Kidney (tissue), 14 donors: ENCODE measurements around the gene PRDM16. TPM values are rescaled to one million over a fixed set of nuclear protein-coding genes. Genes with fewer than 3 reads are reported as not detected.

ENCODE experiments used
- DNase-seq, 5 donors: peaks; one replicate each; pipeline ENCODE4 v3.0.0-alpha.2; 2013 to 2020
- FAIRE-seq: peaks from 2 replicates; lab custom pipeline; 2012; peaks lifted over from hg19 to GRCh38; lab: Jason Lieb, UNC
- H3K27ac ChIP-seq, 2 donors: one replicate each; pipeline ENCODE4 v1.7.0; 2013; ENCODE audit warnings: low read depth in 2 of 2, low read length in 2 of 2, inconsistent platforms in 1 of 2
- H3K27me3 ChIP-seq: one replicate; pipeline ENCODE4 v1.7.1; 2013; ENCODE audit warnings: low read length, inconsistent platforms; ENCODE audit not compliant: control insufficient read depth, insufficient read depth
- H3K36me3 ChIP-seq, 3 donors: one replicate each; pipeline versions ENCODE4 v1.7.0 to v1.7.1; 2013; ENCODE audit warnings: low read length in 3 of 3, control low read depth in 1 of 3, inconsistent platforms in 1 of 3; ENCODE audit not compliant: insufficient read depth in 3 of 3, control insufficient read depth in 2 of 3
- H3K4me1 ChIP-seq, 3 donors: one replicate each; pipeline versions ENCODE4 v1.7.0 to v1.7.1; 2013; ENCODE audit warnings: low read length in 3 of 3, inconsistent platforms in 1 of 3, low read depth in 1 of 3; ENCODE audit not compliant: control insufficient read depth in 2 of 3, insufficient read depth in 2 of 3
- H3K4me3 ChIP-seq, 3 donors: one replicate each; pipeline versions ENCODE4 v1.7.0 to v1.8.1; 2013; ENCODE audit warnings: low read length in 3 of 3, control low read depth in 1 of 3, inconsistent platforms in 1 of 3
- H3K9ac ChIP-seq, 3 donors: one replicate each; pipeline versions ENCODE4 v1.7.0 to v1.7.1; 2013; ENCODE audit warnings: low read length in 3 of 3, control low read depth in 1 of 3, inconsistent platforms in 1 of 3
- H3K9me3 ChIP-seq, 3 donors: one replicate each; pipeline versions ENCODE4 v1.7.0 to v1.7.1; 2013; ENCODE audit warnings: low read length in 3 of 3, control low read depth in 1 of 3, inconsistent platforms in 1 of 3; ENCODE audit not compliant: control insufficient read depth in 2 of 3, insufficient read depth in 1 of 3
- CTCF ChIP-seq: IDR thresholded peaks from 3 replicates; pipeline ENCODE4 v1.5.1; 2012; ENCODE audit warnings: mild to moderate bottlenecking, moderate library complexity, borderline replicate concordance; ENCODE audit not compliant: insufficient read depth; ENCODE audit errors: extremely low read depth
- intact Hi-C: fragments of 100-400 bp; cut with DNase I; formaldehyde crosslinking; loops from one replicate; pipeline ENCODE4 v1.11.1; 2022
- polyA plus RNA-seq: library from polyadenylated mRNA; stranded (reverse); fragments of 350-450 nt; fragmentation: Illumina TruSeq; extraction: RNeasy Lipid Tissue Mini Kit (QIAGEN cat#74804); gene quantifications from one replicate; pipeline ENCODE4 v1.2.3, GENCODE V29; 2014; ENCODE audit warnings: low read depth, low replicate concordance; ENCODE audit not compliant: insufficient read depth
- total RNA-seq: library from RNA; stranded (reverse); fragmentation: NEBNext Ultra II Directional; extraction: Animal tissue kit (Norgen Biotek cat#: 25700); gene quantifications from one replicate; pipeline ENCODE4 v1.2.1, GENCODE V29; 2021
- donor health status: control.
- donor health status: control.
- donor health status: control.
- donor health status: control.
- donor health status: control.
- donor health status: DM: yes; HTN: yes; CAD: no.
- donor health status: Normal renal cell carcinoma (clear cell type).

The PRDM16 gene
- total and polyA plus RNA-seq, 2 donors from 2014 or later, result 3.0 to 21.9 TPM

- intact Hi-C loops, result no loop called here
- DNase-seq (no peak), FAIRE-seq (no peak)
- Histone ChIP-seq H3K9ac (no peak overlapping the region), H3K4me3 (no peak overlapping the region), H3K27me3 (no peaks in the 10 kb centered on the region), H3K9me3 (no peaks in the 10 kb centered on the region), H3K4me1 (peaks cover 0 to 5% (median 0%) of the 10 kb centered on the region in 3 donors), H3K27ac (no peak overlapping the region), H3K36me3 (no peaks in the 10 kb centered on the region)
- no peak for TF ChIP-seq CTCF
These were observed 79.2 kb downstream of the PRDM16 start for GRCh38 chr1:3148171-3148570.

- no peak for TF ChIP-seq CTCF
- no peak for DNase-seq
- Histone ChIP-seq H3K4me1 (peaks cover 0 to 5% (median 0%) of the 10 kb centered on the region in 3 donors), H3K27ac (no peak overlapping the region), H3K27me3 (no peaks in the 10 kb centered on the region), H3K36me3 (no peaks in the 10 kb centered on the region), H3K4me3 (no peak overlapping the region), H3K9ac (no peak overlapping the region), H3K9me3 (no peaks in the 10 kb centered on the region)
- intact Hi-C loops, result no loop called here
- FAIRE-seq, result no peak
These were observed 80.3 kb downstream of the PRDM16 start for GRCh38 chr1:3149277-3149676.

DNA sequence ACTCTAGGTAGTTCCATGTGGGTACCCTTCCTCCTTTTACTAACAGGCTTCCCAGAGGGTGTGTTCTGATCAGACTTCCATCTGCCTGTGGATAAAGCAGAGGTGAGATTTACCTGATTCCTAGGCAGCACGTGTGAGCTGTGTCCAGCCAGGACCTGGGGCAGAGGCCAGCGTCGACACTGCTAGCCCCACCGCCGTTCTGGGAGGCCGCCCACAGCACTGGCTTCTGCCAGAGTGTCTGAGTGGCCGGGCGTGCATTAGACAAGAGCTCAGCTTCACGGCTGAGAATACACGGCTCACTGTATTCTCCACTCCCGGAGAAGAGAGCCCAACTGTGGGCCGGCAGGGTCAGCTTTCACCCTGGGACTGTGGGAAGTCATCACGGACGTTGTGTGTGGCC, 82.5 kb downstream of the PRDM16 start:
- intact Hi-C loops, result no loop called here
- no peak for TF ChIP-seq CTCF
- Histone ChIP-seq H3K27ac (no peak overlapping the region), H3K4me3 (no peak overlapping the region), H3K9ac (no peak overlapping the region), H3K4me1 (peaks cover 0 to 9% (median 8%) of the 10 kb centered on the region in 3 donors), H3K27me3 (peaks cover 3% of the 10 kb centered on the region), H3K9me3 (no peaks in the 10 kb centered on the region), H3K36me3 (no peaks in the 10 kb centered on the region)
- DNase-seq (no peak), FAIRE-seq (no peak)

DNA sequence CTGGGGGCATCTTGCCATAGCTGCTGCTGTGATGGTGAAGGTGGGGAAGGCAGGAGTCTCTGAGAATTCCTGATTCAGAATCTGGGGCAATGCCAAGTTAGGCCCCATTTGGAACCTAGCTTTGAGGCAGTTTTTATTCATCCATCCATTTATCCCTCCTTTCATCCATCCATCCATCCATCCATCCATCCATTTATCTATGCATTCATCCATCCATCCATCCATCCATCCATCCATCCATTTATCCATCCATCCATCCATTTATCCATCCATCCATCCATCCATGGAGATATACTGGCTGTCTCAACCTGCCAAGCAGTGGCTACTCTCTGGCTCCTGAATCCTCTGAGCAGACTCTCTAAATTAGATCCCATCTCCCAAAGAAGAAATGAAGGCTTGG, 83.1 kb downstream of the PRDM16 start:
- no peak overlapping the region for H3K9ac ChIP-seq
- no peak for FAIRE-seq
- TF ChIP-seq CTCF, result no peak

More for the DNA sequence above, 83.1 kb downstream of the PRDM16 start:
- H3K36me3 ChIP-seq, result no peaks in the 10 kb centered on the region
- H3K27ac ChIP-seq, result no peak overlapping the region
- DNase-seq, result no peak
- H3K4me3 ChIP-seq, result no peak overlapping the region
- H3K9me3 ChIP-seq, result no peaks in the 10 kb centered on the region
- H3K27me3 ChIP-seq, result peaks cover 3% of the 10 kb centered on the region
- H3K4me1 ChIP-seq, result peaks cover 0 to 11% (median 8%) of the 10 kb centered on the region in 3 donors
- intact Hi-C loops, result no loop called here
